GM21576 (cell line): ENCODE results near the gene ADGRB2.

ENCODE experiments used
- ATAC-seq: cut with Tn5 transposase; IDR thresholded peaks from one replicate; pipeline ENCODE4 v1.9.1; 2021; ENCODE audit warnings: mild to moderate bottlenecking, moderate library complexity; ENCODE audit not compliant: unreplicated experiment

The ADGRB2 gene

GRCh38 chr1:31783846-31784245, 19.7 kb upstream of the ADGRB2 start:
- no peak for ATAC-seq

- ATAC-seq, result no peak
Observed at GRCh38 chr1:31782421-31783410, 18.6 kb upstream of the ADGRB2 start.

GRCh38 chr1:31781756-31782371, 17.7 kb upstream of the ADGRB2 start:
- no peak for ATAC-seq

- ATAC-seq, result no peak
Observed at GRCh38 chr1:31781138-31781755, 17.1 kb upstream of the ADGRB2 start.

- no peak for ATAC-seq
Observed at GRCh38 chr1:31780632-31781031, 16.5 kb upstream of the ADGRB2 start.

GRCh38 chr1:31779687-31780086, 15.5 kb upstream of the ADGRB2 start:
- no peak for ATAC-seq

GRCh38 chr1:31778763-31779488, 14.8 kb upstream of the ADGRB2 start:
- no peak for ATAC-seq

GRCh38 chr1:31776516-31776915, 12.4 kb upstream of the ADGRB2 start:
- ATAC-seq, result no peak

- ATAC-seq, result no peak
Observed at GRCh38 chr1:31776032-31776431, 11.9 kb upstream of the ADGRB2 start.

GRCh38 chr1:31775210-31775999, 11.3 kb upstream of the ADGRB2 start:
- no peak for ATAC-seq

GRCh38 chr1:31774495-31774894, 10.4 kb upstream of the ADGRB2 start:
- no peak for ATAC-seq

- ATAC-seq, result no peak
Observed at GRCh38 chr1:31773861-31774260, 9.7 kb upstream of the ADGRB2 start.

GRCh38 chr1:31772669-31773248, 8.6 kb upstream of the ADGRB2 start:
- no peak for ATAC-seq

GRCh38 chr1:31771891-31772668, 7.9 kb upstream of the ADGRB2 start:
- no peak for ATAC-seq

- no peak for ATAC-seq
Observed at GRCh38 chr1:31769720-31770390, 5.7 kb upstream of the ADGRB2 start.

- no peak for ATAC-seq
Observed at GRCh38 chr1:31768939-31769704, 5.0 kb upstream of the ADGRB2 start.

- ATAC-seq, result no peak
Observed at GRCh38 chr1:31768407-31768907, 4.3 kb upstream of the ADGRB2 start.

GRCh38 chr1:31767225-31767624, 3.1 kb upstream of the ADGRB2 start:
- no peak for ATAC-seq
